ENCODE data around the gene C19orf73.
"Not testable (repeated sequence)": the region's sequence is repeated elsewhere in the genome, so short reads cannot be mapped to it uniquely, and the experiment has no call there.

The C19orf73 gene

GRCh38 chr19:49098795-49099194 lies 20.1 kb downstream of the C19orf73 start:
- no peak for FAIRE-seq

- no peak for FAIRE-seq
Observed at GRCh38 chr19:49097453-49098288, 21.3 kb downstream of the C19orf73 start.

- no peak for FAIRE-seq
Observed at GRCh38 chr19:49094505-49095482, 24.1 kb downstream of the C19orf73 start.

- FAIRE-seq = no peak
Observed at GRCh38 chr19:49092686-49093085, 26.3 kb downstream of the C19orf73 start.

DNA sequence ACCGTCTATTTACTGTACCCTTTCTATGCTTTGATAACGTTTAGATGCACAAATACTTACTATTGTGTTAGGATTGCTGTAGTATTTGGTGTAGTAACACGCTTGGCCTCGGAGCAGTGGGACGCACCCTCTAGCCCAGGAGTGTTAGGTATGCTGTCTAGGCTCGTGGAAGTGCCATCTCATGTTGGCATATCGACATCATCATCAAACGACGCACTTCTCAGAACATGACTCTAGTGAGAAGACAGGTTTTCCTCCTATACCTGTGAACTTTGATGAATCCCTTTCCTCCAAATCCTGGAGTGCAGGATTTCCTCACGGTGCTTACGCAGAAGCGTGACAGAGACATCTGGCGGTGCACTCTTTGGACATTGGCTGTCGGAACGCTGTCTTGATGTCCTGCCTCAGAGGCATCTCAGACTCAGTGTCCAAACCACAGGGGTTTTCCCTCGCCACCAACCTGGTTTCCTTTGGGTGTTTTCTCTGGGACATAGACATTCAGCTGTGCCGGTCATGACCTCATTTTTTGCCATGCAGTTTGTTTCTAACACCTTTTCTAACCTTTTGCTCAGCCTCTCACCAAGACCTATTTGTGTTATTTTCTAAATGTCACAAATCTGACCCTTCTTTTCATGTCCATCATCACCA lies 27.4 kb downstream of the C19orf73 start:
- no peak for FAIRE-seq

DNA sequence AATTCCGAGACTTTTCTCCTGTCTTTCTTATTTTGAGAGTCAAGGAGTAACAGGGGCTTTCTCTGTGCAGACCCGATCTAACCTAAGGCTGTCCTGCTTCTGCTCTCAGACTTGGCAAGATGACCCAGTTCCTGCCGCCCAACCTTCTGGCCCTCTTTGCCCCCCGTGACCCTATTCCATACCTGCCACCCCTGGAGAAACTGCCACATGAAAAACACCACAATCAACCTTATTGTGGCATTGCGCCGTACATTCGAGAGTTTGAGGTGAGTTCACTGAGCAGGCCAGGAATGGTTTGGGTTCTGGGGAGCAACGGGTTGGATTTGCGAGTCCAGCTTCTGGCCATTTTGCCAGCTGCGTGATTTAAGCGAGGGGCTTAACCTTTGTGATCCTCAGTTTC lies 32.6 kb downstream of the C19orf73 start:
- FAIRE-seq = no peak

- FAIRE-seq = no peak
Observed at GRCh38 chr19:49085868-49086232, 33.1 kb downstream of the C19orf73 start.

- no peak for FAIRE-seq
Observed at GRCh38 chr19:49085020-49085867, 33.7 kb downstream of the C19orf73 start, which contains the start of gene SNRNP70. TSS of gene SNRNP70 (plus strand) at chr19:49085451. CDS start at chr19:49086415, 964 bp downstream.

DNA sequence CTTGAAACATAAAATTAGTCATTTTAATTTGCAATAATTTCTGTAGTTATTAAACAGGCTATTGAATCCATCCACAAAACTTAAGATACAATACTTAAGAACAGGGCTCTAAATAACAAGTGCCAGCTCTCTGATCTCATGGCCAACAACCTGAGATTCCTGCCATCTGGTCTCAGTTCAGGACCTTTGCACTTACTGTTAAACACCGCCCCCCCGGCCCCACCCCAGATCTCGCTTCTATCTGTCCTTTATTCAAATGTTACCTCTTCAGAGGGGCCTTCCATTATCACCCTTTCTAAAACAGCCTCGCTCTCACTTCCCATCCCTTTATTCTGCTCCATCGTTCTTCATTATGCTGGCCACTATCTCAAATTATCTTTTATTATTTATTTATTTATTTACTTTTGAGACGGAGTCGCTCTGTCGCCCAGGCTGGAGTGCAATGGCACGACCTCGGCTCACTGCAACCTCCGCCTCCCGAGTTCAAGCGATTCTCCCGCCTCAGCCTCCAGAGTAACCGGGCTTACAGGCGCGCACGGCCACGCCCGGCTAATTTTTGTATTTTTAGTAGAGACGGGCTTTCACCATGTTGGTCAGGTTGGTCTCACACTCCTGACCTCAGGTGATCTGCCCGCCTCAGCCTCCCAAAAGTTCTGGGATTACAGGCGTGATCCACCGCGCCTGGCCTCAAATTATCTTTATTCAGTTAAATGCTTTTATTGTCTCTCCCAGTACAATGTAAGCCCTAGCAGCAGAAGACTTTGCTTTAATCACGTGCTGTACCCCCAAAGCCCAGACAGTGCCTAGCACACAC lies 34.5 kb downstream of the C19orf73 start:
- FAIRE-seq = no peak

- no peak for FAIRE-seq
Observed at GRCh38 chr19:49081273-49081672, 37.7 kb downstream of the C19orf73 start.

GRCh38 chr19:49080392-49080791 lies 38.6 kb downstream of the C19orf73 start:
- no peak for FAIRE-seq

DNA sequence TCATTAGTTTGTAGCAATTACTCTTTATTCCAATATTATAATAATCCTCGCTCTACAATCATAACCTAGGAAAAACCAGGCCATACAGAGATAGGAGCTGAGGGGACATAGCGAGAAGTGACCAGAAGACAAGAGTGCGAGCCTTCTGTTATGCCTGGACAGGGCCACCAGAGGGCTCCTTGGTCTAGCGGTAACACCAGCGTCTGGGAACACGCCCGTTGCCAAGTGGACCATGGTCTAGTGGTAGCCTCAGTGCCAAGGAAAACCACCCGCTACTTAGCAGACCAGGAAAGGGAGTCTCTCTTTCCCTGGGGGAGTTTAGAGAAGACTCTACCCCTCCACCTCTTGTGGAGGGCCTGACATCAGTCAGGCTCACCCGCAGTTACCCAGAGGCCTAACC lies 44.1 kb downstream of the C19orf73 start:
- FAIRE-seq = not testable (repeated sequence)

DNA sequence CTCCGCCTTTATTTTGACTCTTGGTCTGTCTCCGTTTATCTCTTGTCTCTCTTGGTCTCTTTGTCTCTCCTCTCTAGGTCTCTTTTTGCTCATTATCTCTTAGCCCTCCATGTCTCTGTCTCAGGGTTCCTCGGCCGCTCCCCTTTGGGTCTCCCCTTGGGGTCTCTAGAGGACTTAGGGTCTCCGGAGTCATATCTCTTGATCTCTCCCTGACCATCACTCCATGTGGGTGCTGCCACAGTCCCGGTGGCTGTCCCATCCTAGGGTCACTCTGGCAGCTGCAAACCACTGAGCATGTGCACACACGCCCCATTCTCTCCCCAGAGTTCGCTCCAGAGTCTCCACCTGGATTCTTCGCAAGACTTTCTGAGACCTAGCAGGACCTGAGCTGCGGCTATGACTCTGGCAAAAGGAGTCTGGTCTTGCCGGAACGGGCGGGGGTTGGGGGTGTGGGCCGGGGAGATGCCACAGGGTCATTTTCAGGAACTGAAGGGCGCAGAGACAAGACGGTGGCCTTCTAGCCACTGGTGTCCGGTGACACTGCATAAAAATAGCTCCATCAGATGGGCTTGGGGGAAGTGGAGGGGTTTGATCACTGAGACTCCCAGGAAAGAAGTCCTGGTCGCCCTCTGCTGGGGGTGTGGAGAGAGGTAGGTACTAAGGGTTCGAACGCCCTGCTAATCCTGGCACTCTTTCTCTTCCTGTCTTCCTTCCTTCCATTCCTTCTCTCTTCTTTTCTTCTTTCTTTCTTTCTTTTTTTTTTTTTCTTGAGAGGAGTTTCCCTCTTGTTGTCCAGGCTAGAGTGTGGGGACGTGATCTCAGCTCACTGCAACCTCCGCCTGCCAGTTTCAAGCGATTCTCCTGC lies 45.2 kb downstream of the C19orf73 start:
- no peak for FAIRE-seq

DNA sequence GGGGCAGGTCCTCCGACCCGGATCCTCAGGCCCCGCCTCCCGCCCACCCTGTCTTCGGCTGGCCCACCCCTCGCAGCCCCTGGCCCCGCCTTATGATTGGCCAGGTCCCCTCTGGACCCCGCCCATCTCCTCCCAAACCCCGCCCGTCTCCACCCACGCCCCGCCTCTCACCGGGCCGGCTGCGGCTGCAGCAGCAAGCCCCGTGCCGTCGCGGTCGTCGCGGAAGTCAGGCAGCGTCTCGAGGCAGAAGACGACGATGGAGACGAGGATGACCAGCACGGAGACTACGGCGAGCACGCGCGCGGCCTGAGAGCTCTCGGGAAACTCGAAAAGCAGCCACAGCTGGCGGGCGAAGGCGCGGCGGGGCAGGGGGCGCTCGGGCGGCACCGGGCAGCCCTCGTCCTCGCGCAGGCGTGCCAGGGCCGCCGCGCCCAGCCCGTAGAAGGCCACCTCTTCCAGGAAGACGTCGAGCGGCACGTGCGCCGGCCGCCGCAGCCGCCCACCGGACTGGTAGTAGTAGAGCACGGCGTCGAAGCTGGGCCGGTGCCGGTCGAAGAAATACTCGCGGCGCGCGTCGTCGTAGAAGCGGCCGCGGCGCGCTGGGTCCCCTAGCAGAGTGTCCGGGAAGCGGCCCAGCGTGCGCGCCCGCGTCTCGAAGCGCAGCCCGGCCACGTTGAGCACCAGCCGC lies 46.9 kb downstream of the C19orf73 start:
- no peak for FAIRE-seq

DNA sequence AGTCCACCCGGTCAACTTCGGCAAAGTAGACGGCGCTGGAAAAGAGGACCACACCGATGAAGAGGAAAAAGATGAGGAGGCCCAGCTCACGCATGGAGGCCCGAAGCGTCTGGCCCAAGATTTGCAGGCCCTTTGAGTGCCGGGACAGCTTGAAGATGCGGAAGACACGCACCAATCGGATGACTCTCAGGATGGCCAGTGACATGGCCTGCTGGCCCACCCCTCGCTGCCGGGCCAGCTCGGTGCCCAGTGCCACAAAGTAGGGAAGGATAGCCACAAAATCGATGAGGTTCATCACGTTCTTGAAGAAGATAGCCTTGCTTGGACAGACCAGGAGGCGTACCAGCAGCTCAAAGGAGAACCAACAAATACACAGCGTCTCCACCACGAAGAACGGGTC lies 48.5 kb downstream of the C19orf73 start:
- FAIRE-seq = no peak

DNA sequence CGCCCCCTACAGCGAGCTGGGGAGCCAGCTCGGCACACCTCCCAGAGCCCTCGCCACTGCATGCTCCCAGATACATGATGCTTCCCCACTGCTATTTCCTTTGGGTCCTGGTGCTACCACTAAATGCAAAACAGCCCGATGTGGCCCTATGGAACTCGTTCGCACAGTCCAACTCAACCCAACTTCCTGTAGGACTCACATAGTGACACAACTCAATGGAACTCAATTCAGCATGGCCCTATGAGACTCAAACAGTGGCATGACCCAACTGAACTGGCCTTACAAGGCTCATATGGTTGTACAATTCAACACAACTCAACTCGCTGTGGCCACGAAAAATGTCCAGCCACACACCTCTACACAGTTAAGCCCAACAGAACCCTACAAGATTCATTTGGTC lies 49.9 kb downstream of the C19orf73 start:
- FAIRE-seq = no peak
